ENCODE data around the gene OTOP1. TPM values are rescaled to one million over a fixed set of nuclear protein-coding genes. Genes with fewer than 3 reads are reported as not detected.
A peak's percentile ranks its signal among the peaks of the same experiment; 100 is the strongest.
"Not testable (repeated sequence)": the region's sequence is repeated elsewhere in the genome, so short reads cannot be mapped to it uniquely, and the experiment has no call there.

OTOP1 gene
- polyA plus RNA-seq, 1 donor from 2014 or later, result not detected

- H3K27ac Mint-ChIP-seq, result peak overlapping the region in 1 of 3 donors; percentile 67
- peaks cover 9 to 18% (median 17%) of the 10 kb centered on the region in 3 donors for H3K4me1 Mint-ChIP-seq
- peak overlapping the region in 3 of 4 donors; percentile 39 to 100 (median 71) for H3K4me3 Mint-ChIP-seq
Observed at GRCh38 chr4:4249866-4250265, 23.1 kb upstream of the OTOP1 start.

GRCh38 chr4:4249342-4249741 lies 22.6 kb upstream of the OTOP1 start:
- not testable (repeated sequence) for H3K9me3 Mint-ChIP-seq, H3K27me3 Mint-ChIP-seq, H3K36me3 Mint-ChIP-seq
- Mint-ChIP-seq H3K4me3 (peak overlapping the region; percentile 95 to 100 (median 98)), H3K4me1 (peaks cover 9 to 18% (median 17%) of the 10 kb centered on the region in 3 donors), H3K27ac (peak overlapping the region in 1 of 3 donors; percentile 91)

More at GRCh38 chr4:4249866-4250265, 23.1 kb upstream of the OTOP1 start:
- Mint-ChIP-seq H3K9me3 (no peaks in the 10 kb centered on the region), H3K27me3 (peaks cover 8% of the 10 kb centered on the region), H3K36me3 (peaks cover 3% of the 10 kb centered on the region)

GRCh38 chr4:4248885-4249203 lies 22.1 kb upstream of the OTOP1 start:
- H3K4me1 Mint-ChIP-seq, result peaks cover 9 to 18% (median 17%) of the 10 kb centered on the region in 3 donors
- peaks cover 1% of the 10 kb centered on the region for H3K27me3 Mint-ChIP-seq

GRCh38 chr4:4248029-4248884 lies 21.5 kb upstream of the OTOP1 start, which contains the start of gene TMEM128:
TMEM128 (minus strand) TSS chr4:4248223; CDS start chr4:4248202, 21 bp downstream.
- peak within 1 kb of the TSS; percentile 95 to 100 (median 98) for H3K4me3 Mint-ChIP-seq
- H3K9me3 Mint-ChIP-seq, result no peaks in the 10 kb centered on the region
- peak within 1 kb of the TSS; percentile 91 to 99 (median 96) for H3K27ac Mint-ChIP-seq
- H3K4me1 Mint-ChIP-seq, result peaks cover 9 to 18% (median 17%) of the 10 kb centered on the region in 3 donors
- H3K27me3 Mint-ChIP-seq, result no peaks in the 10 kb centered on the region
- peaks cover 5% of the 10 kb centered on the region for H3K36me3 Mint-ChIP-seq

More at GRCh38 chr4:4248885-4249203, 22.1 kb upstream of the OTOP1 start:
- Mint-ChIP-seq H3K36me3 (peaks cover 3% of the 10 kb centered on the region), H3K27ac (peak overlapping the region; percentile 91 to 99 (median 96)), H3K4me3 (peak overlapping the region; percentile 95 to 100 (median 98)), H3K9me3 (no peaks in the 10 kb centered on the region)

- peak overlapping the region; percentile 91 to 99 (median 96) for H3K27ac Mint-ChIP-seq
- H3K27me3 Mint-ChIP-seq, result no peaks in the 10 kb centered on the region
- peak overlapping the region; percentile 95 to 100 (median 98) for H3K4me3 Mint-ChIP-seq
- H3K9me3 Mint-ChIP-seq, result no peaks in the 10 kb centered on the region
- peaks cover 9 to 17% (median 16%) of the 10 kb centered on the region in 3 donors for H3K4me1 Mint-ChIP-seq
- H3K36me3 Mint-ChIP-seq, result peaks cover 5% of the 10 kb centered on the region
Observed at GRCh38 chr4:4247696-4248028, 20.9 kb upstream of the OTOP1 start.

- peaks cover 12% of the 10 kb centered on the region for H3K36me3 Mint-ChIP-seq
- no peaks in the 10 kb centered on the region for H3K27me3 Mint-ChIP-seq
- H3K4me3 Mint-ChIP-seq, result no peak overlapping the region
- H3K9me3 Mint-ChIP-seq, result no peaks in the 10 kb centered on the region
- peaks cover 9 to 17% (median 15%) of the 10 kb centered on the region in 3 donors for H3K4me1 Mint-ChIP-seq
- no peak overlapping the region for H3K27ac Mint-ChIP-seq
Observed at GRCh38 chr4:4245172-4245571, 18.4 kb upstream of the OTOP1 start.

GRCh38 chr4:4239551-4239950 lies 12.8 kb upstream of the OTOP1 start:
- H3K4me3 Mint-ChIP-seq, H3K9me3 Mint-ChIP-seq, H3K4me1 Mint-ChIP-seq, H3K27me3 Mint-ChIP-seq, H3K27ac Mint-ChIP-seq: not testable (repeated sequence)
- H3K36me3 Mint-ChIP-seq, result peaks cover 19% of the 10 kb centered on the region

GRCh38 chr4:4233610-4234009 lies 6.9 kb upstream of the OTOP1 start:
- H3K27ac Mint-ChIP-seq, result no peak overlapping the region
- peaks cover 7% of the 10 kb centered on the region for H3K27me3 Mint-ChIP-seq
- H3K4me1 Mint-ChIP-seq, result no peaks in the 10 kb centered on the region
- H3K9me3 Mint-ChIP-seq, result peaks cover 3 to 10% (median 8%) of the 10 kb centered on the region in 3 donors
- peaks cover 6% of the 10 kb centered on the region for H3K36me3 Mint-ChIP-seq
- no peak overlapping the region for H3K4me3 Mint-ChIP-seq

GRCh38 chr4:4228356-4228668 lies 1.6 kb upstream of the OTOP1 start:
- Mint-ChIP-seq H3K4me1 (peaks cover 0 to 6% (median 2%) of the 10 kb centered on the region in 3 donors), H3K9me3 (peaks cover 0 to 7% (median 6%) of the 10 kb centered on the region in 3 donors), H3K27ac (no peak overlapping the region), H3K4me3 (no peak overlapping the region), H3K36me3 (peaks cover 2% of the 10 kb centered on the region), H3K27me3 (peaks cover 35% of the 10 kb centered on the region)

- Mint-ChIP-seq H3K4me3 (peak overlapping the region in 1 of 4 donors; percentile 49), H3K27ac (no peak overlapping the region), H3K4me1 (peaks cover 0 to 7% (median 2%) of the 10 kb centered on the region in 3 donors), H3K36me3 (peaks cover 1% of the 10 kb centered on the region), H3K9me3 (peaks cover 0 to 6% (median under 1%) of the 10 kb centered on the region in 3 donors), H3K27me3 (peaks cover 39% of the 10 kb centered on the region)
Observed at GRCh38 chr4:4227510-4228355, 1.0 kb upstream of the OTOP1 start.

GRCh38 chr4:4225915-4226605 lies 669 bp downstream of the OTOP1 start:
- Mint-ChIP-seq H3K27me3 (peaks cover 40% of the 10 kb centered on the region), H3K4me1 (peaks cover 0 to 7% (median 2%) of the 10 kb centered on the region in 3 donors), H3K36me3 (peaks cover 1% of the 10 kb centered on the region), H3K4me3 (no peak overlapping the region), H3K9me3 (peaks cover 0 to 2% (median 0%) of the 10 kb centered on the region in 3 donors), H3K27ac (no peak overlapping the region)

GRCh38 chr4:4217113-4217512 lies 9.6 kb downstream of the OTOP1 start:
- Mint-ChIP-seq H3K27me3 (peaks cover 6% of the 10 kb centered on the region), H3K9me3 (no peaks in the 10 kb centered on the region), H3K4me1 (no peaks in the 10 kb centered on the region), H3K27ac (no peak overlapping the region), H3K4me3 (no peak overlapping the region), H3K36me3 (peaks cover 5% of the 10 kb centered on the region)

- Mint-ChIP-seq H3K36me3 (peaks cover 5% of the 10 kb centered on the region), H3K27me3 (peaks cover 6% of the 10 kb centered on the region), H3K9me3 (no peaks in the 10 kb centered on the region), H3K4me3 (no peak overlapping the region), H3K27ac (no peak overlapping the region), H3K4me1 (no peaks in the 10 kb centered on the region)
Observed at GRCh38 chr4:4216648-4217047, 10.1 kb downstream of the OTOP1 start.

- peaks cover 13% of the 10 kb centered on the region for H3K27me3 Mint-ChIP-seq
- not testable (repeated sequence) for H3K9me3 Mint-ChIP-seq, H3K4me3 Mint-ChIP-seq, H3K36me3 Mint-ChIP-seq, H3K4me1 Mint-ChIP-seq, H3K27ac Mint-ChIP-seq
Observed at GRCh38 chr4:4213674-4214073, 13.1 kb downstream of the OTOP1 start.

- H3K27me3 Mint-ChIP-seq, result peaks cover 18% of the 10 kb centered on the region
- H3K9me3 Mint-ChIP-seq, result peaks cover 2 to 8% (median 2%) of the 10 kb centered on the region in 3 donors
- H3K36me3 Mint-ChIP-seq, result no peaks in the 10 kb centered on the region
- H3K27ac Mint-ChIP-seq, result peak overlapping the region in 1 of 3 donors; percentile 0
- no peak overlapping the region for H3K4me3 Mint-ChIP-seq
- H3K4me1 Mint-ChIP-seq, result no peaks in the 10 kb centered on the region
Observed at GRCh38 chr4:4206204-4206603, 20.5 kb downstream of the OTOP1 start.
